ENCODE data around the gene SLC35F4. TPM values are rescaled to one million over a fixed set of nuclear protein-coding genes. Genes with fewer than 3 reads are reported as not detected.

Gene SLC35F4
- total RNA-seq, 2 experiments from 2014 or later: not detected

GRCh38 chr14:57526942-57527341, 338.9 kb downstream of the SLC35F4 start:
- ChIA-PET CTCF (interaction anchor here (0.7 kb wide), 1 partner anchor 137 kb away, joined by 3 read pairs; no protein-coding TSS in a partner anchor), POLR2A (no interaction called here)
- no peak for DNase-seq
- no peak overlapping the region for H3K4me3 Mint-ChIP-seq
- H3K4me1 Mint-ChIP-seq: no peaks in the 10 kb centered on the region
- peaks cover 4% of the 10 kb centered on the region for H3K9me3 Mint-ChIP-seq
- no peaks in the 10 kb centered on the region for H3K27me3 Mint-ChIP-seq
- no peak overlapping the region for H3K27ac Mint-ChIP-seq
- H3K36me3 Mint-ChIP-seq (ENCODE audit: low read depth): no peaks in the 10 kb centered on the region

DNA sequence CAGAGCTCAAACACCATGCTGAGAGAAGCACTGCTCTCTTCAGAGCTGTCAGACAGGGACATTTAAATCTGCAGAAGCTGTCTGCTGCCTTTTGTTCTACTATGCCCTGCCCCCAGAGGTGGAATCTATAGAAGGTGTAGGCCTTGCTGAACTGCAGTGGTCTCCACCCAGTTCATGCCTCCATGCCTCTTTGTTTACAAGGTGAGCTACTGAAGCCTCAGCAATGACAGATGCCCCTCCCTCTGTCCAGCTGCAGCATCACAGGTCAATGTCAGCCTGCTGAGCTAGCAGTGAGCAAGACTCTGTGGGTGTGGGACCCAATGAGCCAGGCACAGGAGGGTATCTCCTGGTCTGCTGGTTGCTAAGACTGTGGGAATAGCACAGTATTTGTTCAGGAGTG, 346.8 kb downstream of the SLC35F4 start:
- Mint-ChIP-seq H3K9me3 (peaks cover 10% of the 10 kb centered on the region), H3K36me3 (ENCODE audit: low read depth) (no peaks in the 10 kb centered on the region), H3K27ac (no peak overlapping the region), H3K4me3 (no peak overlapping the region), H3K4me1 (no peaks in the 10 kb centered on the region), H3K27me3 (no peaks in the 10 kb centered on the region)
- DNase-seq: no peak
- ChIA-PET POLR2A (no interaction called here), CTCF (no interaction called here)

Data from activated CD4-positive, alpha-beta memory T cell treated with anti-CD3 and anti-CD28 coated beads, Interleukin-2, amount 10 ng/mL, durations not matched to agents 7 days and 5 days (primary cell).